Measurements from ENCODE around the gene DHCR24.

DNA sequence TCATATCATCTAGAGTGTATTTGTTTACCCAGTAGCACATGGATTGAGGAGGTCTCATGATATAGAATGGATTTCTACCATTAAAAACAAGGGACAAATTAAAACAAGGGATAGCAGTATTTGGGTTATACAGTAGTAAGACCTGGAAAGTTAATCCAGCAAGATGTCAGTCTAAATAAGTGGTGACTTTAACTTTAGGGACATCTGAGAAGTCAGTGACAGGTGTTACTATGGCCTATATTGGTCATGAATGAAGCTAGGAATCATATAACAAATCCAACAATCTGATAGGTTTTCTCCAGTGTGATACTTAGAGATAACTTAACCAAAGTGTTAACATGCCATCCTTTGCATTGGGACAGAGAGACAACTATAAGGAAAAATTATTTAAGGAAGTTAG, 42.7 kb upstream of the DHCR24 start:
- TF ChIP-seq, protein P1, sequence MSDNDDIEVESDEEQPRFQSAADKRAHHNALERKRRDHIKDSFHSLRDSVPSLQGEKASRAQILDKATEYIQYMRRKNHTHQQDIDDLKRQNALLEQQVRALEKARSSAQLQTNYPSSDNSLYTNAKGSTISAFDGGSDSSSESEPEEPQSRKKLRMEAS (IDR thresholded peaks at IDR 0.05), result no peak
- TF ChIP-seq POLR2A (IDR thresholded peaks at IDR 0.05; ENCODE audit: low read length) (no peak), EP300 (IDR thresholded peaks at IDR 0.05) (no peak), PHF8 (IDR thresholded peaks at IDR 0.05; ENCODE audit: borderline replicate concordance, low read depth) (no peak), HDAC2 (IDR thresholded peaks at IDR 0.05) (no peak), TP53 (CRISPR knock-in tag; IDR thresholded peaks at IDR 0.05) (no peak), ZFP36 (IDR thresholded peaks at IDR 0.05; ENCODE audit: borderline replicate concordance, partially characterized antibody) (no peak), SMC3 (IDR thresholded peaks at IDR 0.05) (no peak), MAFK (IDR thresholded peaks at IDR 0.05; ENCODE audit: partially characterized antibody) (no peak)
- TF ChIP-seq, protein P2, sequence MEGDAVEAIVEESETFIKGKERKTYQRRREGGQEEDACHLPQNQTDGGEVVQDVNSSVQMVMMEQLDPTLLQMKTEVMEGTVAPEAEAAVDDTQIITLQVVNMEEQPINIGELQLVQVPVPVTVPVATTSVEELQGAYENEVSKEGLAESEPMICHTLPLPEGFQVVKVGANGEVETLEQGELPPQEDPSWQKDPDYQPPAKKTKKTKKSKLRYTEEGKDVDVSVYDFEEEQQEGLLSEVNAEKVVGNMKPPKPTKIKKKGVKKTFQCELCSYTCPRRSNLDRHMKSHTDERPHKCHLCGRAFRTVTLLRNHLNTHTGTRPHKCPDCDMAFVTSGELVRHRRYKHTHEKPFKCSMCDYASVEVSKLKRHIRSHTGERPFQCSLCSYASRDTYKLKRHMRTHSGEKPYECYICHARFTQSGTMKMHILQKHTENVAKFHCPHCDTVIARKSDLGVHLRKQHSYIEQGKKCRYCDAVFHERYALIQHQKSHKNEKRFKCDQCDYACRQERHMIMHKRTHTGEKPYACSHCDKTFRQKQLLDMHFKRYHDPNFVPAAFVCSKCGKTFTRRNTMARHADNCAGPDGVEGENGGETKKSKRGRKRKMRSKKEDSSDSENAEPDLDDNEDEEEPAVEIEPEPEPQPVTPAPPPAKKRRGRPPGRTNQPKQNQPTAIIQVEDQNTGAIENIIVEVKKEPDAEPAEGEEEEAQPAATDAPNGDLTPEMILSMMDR (IDR thresholded peaks at IDR 0.05), result no peak
- TF ChIP-seq, protein P3, sequence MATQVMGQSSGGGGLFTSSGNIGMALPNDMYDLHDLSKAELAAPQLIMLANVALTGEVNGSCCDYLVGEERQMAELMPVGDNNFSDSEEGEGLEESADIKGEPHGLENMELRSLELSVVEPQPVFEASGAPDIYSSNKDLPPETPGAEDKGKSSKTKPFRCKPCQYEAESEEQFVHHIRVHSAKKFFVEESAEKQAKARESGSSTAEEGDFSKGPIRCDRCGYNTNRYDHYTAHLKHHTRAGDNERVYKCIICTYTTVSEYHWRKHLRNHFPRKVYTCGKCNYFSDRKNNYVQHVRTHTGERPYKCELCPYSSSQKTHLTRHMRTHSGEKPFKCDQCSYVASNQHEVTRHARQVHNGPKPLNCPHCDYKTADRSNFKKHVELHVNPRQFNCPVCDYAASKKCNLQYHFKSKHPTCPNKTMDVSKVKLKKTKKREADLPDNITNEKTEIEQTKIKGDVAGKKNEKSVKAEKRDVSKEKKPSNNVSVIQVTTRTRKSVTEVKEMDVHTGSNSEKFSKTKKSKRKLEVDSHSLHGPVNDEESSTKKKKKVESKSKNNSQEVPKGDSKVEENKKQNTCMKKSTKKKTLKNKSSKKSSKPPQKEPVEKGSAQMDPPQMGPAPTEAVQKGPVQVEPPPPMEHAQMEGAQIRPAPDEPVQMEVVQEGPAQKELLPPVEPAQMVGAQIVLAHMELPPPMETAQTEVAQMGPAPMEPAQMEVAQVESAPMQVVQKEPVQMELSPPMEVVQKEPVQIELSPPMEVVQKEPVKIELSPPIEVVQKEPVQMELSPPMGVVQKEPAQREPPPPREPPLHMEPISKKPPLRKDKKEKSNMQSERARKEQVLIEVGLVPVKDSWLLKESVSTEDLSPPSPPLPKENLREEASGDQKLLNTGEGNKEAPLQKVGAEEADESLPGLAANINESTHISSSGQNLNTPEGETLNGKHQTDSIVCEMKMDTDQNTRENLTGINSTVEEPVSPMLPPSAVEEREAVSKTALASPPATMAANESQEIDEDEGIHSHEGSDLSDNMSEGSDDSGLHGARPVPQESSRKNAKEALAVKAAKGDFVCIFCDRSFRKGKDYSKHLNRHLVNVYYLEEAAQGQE (IDR thresholded peaks at IDR 0.05), result no peak

Measured in A549 (cell line).